NCI-H446 (cell line): Measurements from ENCODE around the gene MRPL37.
"Not testable (repeated sequence)": the region's sequence is repeated elsewhere in the genome, so short reads cannot be mapped to it uniquely, and the experiment has no call there.

Source experiments
- DNase-seq, 2 experiments: peaks; one replicate each; lab custom pipeline; 2025; lab: John Stamatoyannopoulos, UW

MRPL37 gene

GRCh38 chr1:54172614-54173599 is 27.1 kb upstream of the MRPL37 start:
- DNase-seq: no peak

GRCh38 chr1:54173681-54174080 is 26.3 kb upstream of the MRPL37 start:
- no peak for DNase-seq

GRCh38 chr1:54174106-54174505 is 25.9 kb upstream of the MRPL37 start:
- DNase-seq: no peak

GRCh38 chr1:54176621-54177327 is 23.2 kb upstream of the MRPL37 start:
- DNase-seq: no peak

GRCh38 chr1:54177726-54178125 is 22.2 kb upstream of the MRPL37 start:
- no peak for DNase-seq

GRCh38 chr1:54178296-54179070 is 21.5 kb upstream of the MRPL37 start:
- DNase-seq: no peak

- DNase-seq: peak in 1 of 2 experiments; percentile 7
Measured at GRCh38 chr1:54180701-54181360, 19.1 kb upstream of the MRPL37 start.

- no peak for DNase-seq
Measured at GRCh38 chr1:54186056-54186455, 13.9 kb upstream of the MRPL37 start.

- no peak for DNase-seq
Measured at GRCh38 chr1:54188291-54188690, 11.7 kb upstream of the MRPL37 start.

GRCh38 chr1:54190526-54190925 is 9.4 kb upstream of the MRPL37 start:
- no peak for DNase-seq

GRCh38 chr1:54191525-54191924 is 8.4 kb upstream of the MRPL37 start:
- DNase-seq: no peak

GRCh38 chr1:54193453-54193852 is 6.5 kb upstream of the MRPL37 start:
- no peak for DNase-seq

GRCh38 chr1:54199151-54199764 is 709 bp upstream of the MRPL37 start:
- DNase-seq: no peak

- DNase-seq: no peak
Measured at GRCh38 chr1:54200519-54200997, 591 bp downstream of the MRPL37 start.

- DNase-seq: no peak
Measured at GRCh38 chr1:54204199-54204598, 4.2 kb downstream of the MRPL37 start.

GRCh38 chr1:54207287-54207686 is 7.3 kb downstream of the MRPL37 start:
- no peak for DNase-seq

- not testable (repeated sequence) for DNase-seq
Measured at GRCh38 chr1:54207896-54208295, 7.9 kb downstream of the MRPL37 start.

GRCh38 chr1:54212872-54213271 is 12.9 kb downstream of the MRPL37 start:
- no peak for DNase-seq

GRCh38 chr1:54215523-54215922 is 15.6 kb downstream of the MRPL37 start:
- no peak for DNase-seq

GRCh38 chr1:54218883-54219687 is 19.1 kb downstream of the MRPL37 start:
- no peak for DNase-seq
